ENCODE measurements around the gene RAB36. TPM values are rescaled to one million over a fixed set of nuclear protein-coding genes. Genes with fewer than 3 reads are reported as not detected.

Gene RAB36
- total RNA-seq, 3 donors from 2014 or later (not counting 1 experiment from before 2014, with no cell fraction given), result 1.7 to 2.9 (median 2.6) TPM

GRCh38 chr22:23127788-23128187 lies 17.5 kb upstream of the RAB36 start:
- H3K4me1 Mint-ChIP-seq, result peaks cover 6 to 7% of the 10 kb centered on the region in 2 donors
- TF ChIP-seq CTCF (IDR thresholded peaks at IDR 0.05), result no peak
- intact Hi-C loops (cut with micrococcal nuclease), result loop anchor here (1.0 to 10.0 kb wide), 3 partner anchors 168 to 533 kb away; no protein-coding TSS in a partner anchor
- Histone ChIP-seq H3K4me3 (ENCODE audit: low read length) (no peak overlapping the region), H3K4me1 (ENCODE audit: control insufficient read depth, insufficient read depth, low read length) (peaks cover 10% of the 10 kb centered on the region), H3K36me3 (ENCODE audit: control insufficient read depth, insufficient read depth, low read length) (no peaks in the 10 kb centered on the region), H3K9me3 (ENCODE audit: control insufficient read depth, insufficient read depth, low read length) (no peaks in the 10 kb centered on the region), H3K27me3 (ENCODE audit: control insufficient read depth, insufficient read depth, low read length) (no peaks in the 10 kb centered on the region), H3K27ac (ENCODE audit: low read length) (no peak overlapping the region)
- DNase-seq, result no peak
- no peaks in the 10 kb centered on the region for H3K27me3 Mint-ChIP-seq (ENCODE audit: low read depth in 2 of 2)
- H3K27ac Mint-ChIP-seq, result no peak overlapping the region
- H3K9me3 Mint-ChIP-seq, result no peaks in the 10 kb centered on the region
- WGBS (ENCODE audit: insufficient coverage), result 78% methylated on average over 9 of the region's 9 CpGs
- ATAC-seq, result no peak
- no peaks in the 10 kb centered on the region for H3K36me3 Mint-ChIP-seq
- no peak overlapping the region for H3K4me3 Mint-ChIP-seq

DNA sequence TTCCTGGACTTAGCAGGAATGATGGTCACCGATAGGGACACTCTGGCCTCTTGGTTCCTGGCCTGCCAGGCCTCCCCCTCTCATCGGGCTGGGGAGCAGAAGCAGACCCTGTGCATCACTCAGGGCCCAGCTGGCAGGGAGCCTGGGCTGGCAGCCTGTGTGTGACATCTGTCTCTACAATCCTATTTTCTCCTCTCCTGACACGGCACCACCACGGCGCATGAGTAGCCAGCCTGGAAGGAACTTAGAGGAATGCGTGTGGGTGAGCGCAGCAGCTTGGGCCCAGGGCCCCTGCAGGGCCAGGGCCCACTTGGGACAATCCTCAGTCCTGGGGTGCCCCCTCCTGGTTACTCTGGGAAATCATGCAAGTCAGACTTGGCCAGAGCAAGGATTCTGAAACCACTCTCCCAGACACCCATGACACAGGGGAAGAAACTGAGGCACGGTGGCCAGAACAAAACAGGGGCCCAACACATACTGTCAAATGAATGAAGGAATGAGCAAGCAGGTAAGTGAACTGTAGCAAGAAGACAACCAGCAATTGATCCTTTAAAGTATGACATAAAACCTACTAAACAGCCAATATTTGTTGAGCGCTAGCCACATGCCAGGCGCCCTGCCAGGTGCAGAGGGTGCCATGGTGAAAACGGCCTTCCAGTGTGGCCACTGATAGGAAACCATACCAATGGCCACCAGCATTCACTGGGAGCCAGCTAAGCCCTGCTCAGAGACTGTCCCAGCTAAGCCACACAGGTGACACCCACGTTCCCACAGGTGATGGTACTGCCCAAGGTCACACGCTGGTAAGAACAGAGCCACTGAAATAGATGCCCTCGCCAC lies 16.8 kb upstream of the RAB36 start:
- no peaks in the 10 kb centered on the region for H3K27me3 ChIP-seq (ENCODE audit: control insufficient read depth, insufficient read depth, low read length)
- H3K36me3 ChIP-seq (ENCODE audit: control insufficient read depth, insufficient read depth, low read length), result no peaks in the 10 kb centered on the region
- WGBS (ENCODE audit: insufficient coverage), result 42% methylated on average over 14 of the region's 14 CpGs
- no peaks in the 10 kb centered on the region for H3K27me3 Mint-ChIP-seq (ENCODE audit: low read depth in 2 of 2)
- peak; percentile 81 for TF ChIP-seq CTCF (IDR thresholded peaks at IDR 0.05)
- H3K4me3 ChIP-seq (ENCODE audit: low read length), result no peak overlapping the region
- peak; percentile 71 to 86 for DNase-seq
- H3K36me3 Mint-ChIP-seq, result no peaks in the 10 kb centered on the region
- H3K27ac Mint-ChIP-seq, result peak overlapping the region in 1 of 2 donors; percentile 75
- H3K4me1 Mint-ChIP-seq, result peaks cover 6 to 7% of the 10 kb centered on the region in 2 donors
- no peaks in the 10 kb centered on the region for H3K9me3 Mint-ChIP-seq
- no peak overlapping the region for H3K27ac ChIP-seq (ENCODE audit: low read length)
- ATAC-seq, result peak; percentile 83 to 98 (median 96)
- H3K4me1 ChIP-seq (ENCODE audit: control insufficient read depth, insufficient read depth, low read length), result peaks cover 10% of the 10 kb centered on the region
- intact Hi-C loops (cut with micrococcal nuclease), result loop anchor here (1.0 to 10.0 kb wide), 3 partner anchors 169 to 534 kb away; no protein-coding TSS in a partner anchor
- no peaks in the 10 kb centered on the region for H3K9me3 ChIP-seq (ENCODE audit: control insufficient read depth, insufficient read depth, low read length)
- no peak overlapping the region for H3K4me3 Mint-ChIP-seq

- Histone ChIP-seq H3K27me3 (ENCODE audit: control insufficient read depth, insufficient read depth, low read length) (no peaks in the 10 kb centered on the region), H3K9me3 (ENCODE audit: control insufficient read depth, insufficient read depth, low read length) (no peaks in the 10 kb centered on the region), H3K27ac (ENCODE audit: low read length) (no peak overlapping the region), H3K4me1 (ENCODE audit: control insufficient read depth, insufficient read depth, low read length) (peaks cover 14% of the 10 kb centered on the region), H3K4me3 (ENCODE audit: low read length) (no peak overlapping the region), H3K36me3 (ENCODE audit: control insufficient read depth, insufficient read depth, low read length) (no peaks in the 10 kb centered on the region)
- Mint-ChIP-seq H3K9me3 (no peaks in the 10 kb centered on the region), H3K36me3 (no peaks in the 10 kb centered on the region), H3K27me3 (ENCODE audit: low read depth in 2 of 2) (no peaks in the 10 kb centered on the region), H3K4me3 (no peak overlapping the region), H3K27ac (no peak overlapping the region), H3K4me1 (peaks cover 7 to 10% of the 10 kb centered on the region in 2 donors)
- 86% methylated on average over 8 of the region's 10 CpGs for WGBS (ENCODE audit: insufficient coverage)
- ATAC-seq (no peak), DNase-seq (no peak)
- no peak for TF ChIP-seq CTCF (IDR thresholded peaks at IDR 0.05)
- intact Hi-C loops (cut with micrococcal nuclease), result loop anchor here (10.0 kb wide), 1 partner anchor 534 kb away; no protein-coding TSS in a partner anchor
Observed at GRCh38 chr22:23129149-23129548, 16.1 kb upstream of the RAB36 start.
